GM15510 (cell line): ENCODE measurements around the gene GPATCH2L.

Experiments
- POLR2A ChIP-seq: IDR thresholded peaks from 3 replicates; pipeline ENCODE4 v1.6.1; 2011; ENCODE audit warnings: borderline replicate concordance; ENCODE audit not compliant: insufficient read length; ENCODE audit errors: extremely low read depth

GPATCH2L gene

DNA sequence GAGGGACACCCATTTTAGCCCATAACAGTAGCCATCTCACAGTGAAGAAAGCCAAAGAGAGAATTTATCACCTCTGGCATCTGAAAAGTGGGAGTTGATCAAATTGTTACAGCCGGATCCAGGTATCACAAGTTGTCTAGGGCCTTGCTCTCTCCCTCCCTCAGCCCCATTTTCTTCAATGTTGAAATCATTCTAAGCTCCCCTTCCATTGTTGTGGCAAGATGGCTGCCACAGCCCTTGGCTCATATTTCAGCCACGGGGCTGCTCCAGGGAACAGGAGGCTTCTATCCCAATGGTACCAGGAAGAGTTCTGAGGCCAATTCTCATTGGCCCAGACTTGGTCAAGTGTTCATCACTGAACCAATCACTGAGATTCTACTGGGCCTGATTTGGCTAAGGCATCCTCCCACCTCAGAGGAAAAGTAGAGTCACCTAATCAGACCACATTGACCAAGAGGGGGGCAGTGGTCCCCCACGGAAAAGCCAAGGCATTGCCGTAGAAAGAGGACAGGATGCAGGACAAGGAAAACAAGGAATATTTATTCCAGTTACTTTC, 106.2 kb downstream of the GPATCH2L start:
- no peak for TF ChIP-seq POLR2A

DNA sequence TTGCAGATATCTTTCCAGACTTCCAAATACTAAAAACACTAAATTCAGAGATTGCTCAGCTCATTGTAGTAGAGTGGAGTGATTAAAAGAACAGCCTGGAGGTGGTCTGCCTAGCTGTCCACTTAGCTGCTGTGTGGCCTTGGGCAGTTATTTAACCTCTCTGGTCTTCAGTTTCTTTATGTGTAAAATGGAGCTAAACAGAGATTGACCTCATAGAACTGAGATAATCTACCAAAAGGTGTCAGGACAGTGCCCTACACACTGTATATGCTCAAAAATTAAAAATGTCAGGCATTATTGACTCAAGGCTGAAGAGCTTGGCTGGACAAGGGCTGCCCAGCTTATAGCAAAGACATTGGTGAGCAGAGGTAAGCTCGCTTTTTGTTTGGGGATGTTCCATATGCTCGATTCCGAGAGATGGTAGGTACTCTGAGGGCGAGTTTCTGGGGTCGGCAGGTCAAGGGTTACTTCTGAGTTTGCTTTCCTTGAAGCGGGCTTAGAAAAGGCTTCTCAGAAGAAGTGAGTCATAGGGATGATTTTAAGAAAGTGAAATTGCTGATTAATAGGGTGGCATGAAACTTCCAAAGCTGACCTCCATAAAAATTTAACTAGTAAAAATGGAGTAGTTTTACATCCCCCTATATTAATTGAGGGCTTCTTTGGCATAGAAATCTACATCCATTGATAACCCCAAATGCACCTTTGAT, 107.5 kb downstream of the GPATCH2L start:
- no peak for TF ChIP-seq POLR2A

DNA sequence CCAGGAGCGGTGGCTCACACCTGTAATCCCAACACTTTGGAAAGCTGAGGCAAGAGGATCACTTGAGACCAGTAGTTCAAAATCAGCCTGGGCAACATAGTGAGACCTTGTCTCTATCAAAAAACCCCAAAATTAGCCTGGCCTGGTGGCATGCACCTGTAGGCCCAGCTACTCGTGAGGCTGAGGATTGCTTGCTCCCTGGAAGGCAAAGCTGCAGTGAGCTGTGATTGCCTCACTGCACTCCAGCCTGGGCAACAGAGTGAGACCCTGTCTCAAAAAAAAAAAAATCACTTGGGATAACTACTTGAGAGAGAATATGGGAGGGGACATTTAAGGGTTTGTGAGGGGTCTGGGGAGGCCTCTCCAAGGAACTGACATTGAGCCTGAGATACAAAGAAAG, 109.0 kb downstream of the GPATCH2L start:
- no peak for TF ChIP-seq POLR2A

DNA sequence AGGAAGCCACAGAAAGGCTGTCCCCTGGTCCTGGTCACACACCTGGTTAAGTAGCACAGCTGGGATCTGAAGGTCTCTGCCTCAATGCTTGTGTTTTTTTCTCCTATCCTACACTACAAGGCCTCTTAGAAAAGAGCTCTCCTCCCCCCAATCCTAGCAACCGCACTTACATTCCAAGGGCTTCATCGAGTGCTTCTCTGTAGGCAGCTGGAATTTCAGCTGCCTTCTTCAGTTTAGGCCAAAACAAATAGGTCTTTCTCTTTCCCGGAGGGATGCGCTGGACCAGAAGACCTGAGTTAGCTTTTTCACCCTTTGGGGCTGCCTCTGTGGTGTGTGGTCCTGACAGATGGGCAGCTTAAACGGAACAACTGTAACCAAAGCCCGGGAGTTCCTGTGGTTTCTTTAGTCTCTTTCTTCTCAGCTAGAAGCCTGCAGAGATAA, 109.7 kb downstream of the GPATCH2L start:
- TF ChIP-seq POLR2A, result no peak

DNA sequence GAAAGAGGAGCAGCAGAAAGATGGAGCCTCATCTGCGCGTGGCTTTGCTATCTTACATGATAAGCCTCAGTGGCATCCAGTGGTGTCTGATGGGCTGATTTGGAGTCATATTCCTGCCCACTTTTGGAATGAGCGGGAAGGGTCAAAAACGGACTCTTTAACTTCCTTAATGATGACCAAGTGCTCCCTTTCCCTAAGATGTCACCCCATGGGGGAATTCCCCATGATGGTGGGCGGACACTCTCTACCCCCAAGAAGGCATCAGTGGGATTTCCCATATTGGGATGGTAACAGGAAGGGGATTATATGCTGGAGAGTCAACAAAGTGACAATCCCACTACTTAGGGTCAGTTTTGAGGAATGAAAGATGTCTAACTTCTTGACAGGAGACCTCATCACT, 110.9 kb downstream of the GPATCH2L start:
- TF ChIP-seq POLR2A, result no peak
